EL (cell line): Measurements from ENCODE around the gene ANKRD44.

Experiments
- DNase-seq: peaks from one replicate; pipeline ENCODE4 v3.0.0-alpha.2; 2016

Gene ANKRD44

GRCh38 chr2:197137826-197138477 lies 172.6 kb downstream of the ANKRD44 start:
- peak; percentile 26 for DNase-seq

DNA sequence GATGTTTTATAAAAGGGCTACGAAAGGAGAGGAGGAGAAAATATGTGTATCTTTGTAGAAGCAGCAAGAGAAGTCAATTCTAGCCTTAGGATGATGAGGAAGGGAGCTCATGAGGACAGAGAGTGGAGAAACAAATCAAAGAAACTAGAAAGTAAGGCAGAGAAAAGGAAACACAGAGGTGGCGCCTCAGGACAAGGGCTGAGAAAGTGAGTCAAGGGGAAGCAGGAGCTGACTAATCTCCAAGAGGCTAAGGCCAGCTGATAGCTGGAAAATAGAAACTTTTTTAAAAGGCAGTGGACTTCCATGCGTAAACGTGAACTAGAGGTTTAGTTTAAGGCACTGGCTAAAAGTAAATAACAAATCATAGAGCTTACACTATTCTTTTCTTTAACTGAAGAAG lies 173.3 kb downstream of the ANKRD44 start:
- DNase-seq: peak; percentile 64

DNA sequence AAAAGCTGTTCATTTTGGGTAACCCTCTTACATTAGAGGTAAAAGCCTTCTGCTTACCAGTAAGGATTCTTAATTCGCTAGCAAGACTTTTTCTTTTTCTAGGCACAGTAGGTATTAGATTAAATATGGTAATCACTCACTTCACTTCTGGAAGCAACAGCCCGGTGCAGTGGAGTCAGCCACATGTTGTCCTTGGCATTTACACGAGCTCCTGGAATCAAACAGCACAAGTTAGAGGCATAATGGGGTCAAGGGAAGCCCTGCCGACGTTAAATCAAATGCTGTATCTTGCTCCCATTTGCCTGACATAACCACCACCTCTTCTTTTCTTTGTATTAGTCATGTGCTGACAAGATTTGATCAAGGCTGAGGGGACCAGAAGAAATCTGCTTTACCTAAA lies 174.1 kb downstream of the ANKRD44 start:
- DNase-seq: no peak

GRCh38 chr2:197135806-197136205 lies 174.8 kb downstream of the ANKRD44 start:
- DNase-seq: no peak

DNA sequence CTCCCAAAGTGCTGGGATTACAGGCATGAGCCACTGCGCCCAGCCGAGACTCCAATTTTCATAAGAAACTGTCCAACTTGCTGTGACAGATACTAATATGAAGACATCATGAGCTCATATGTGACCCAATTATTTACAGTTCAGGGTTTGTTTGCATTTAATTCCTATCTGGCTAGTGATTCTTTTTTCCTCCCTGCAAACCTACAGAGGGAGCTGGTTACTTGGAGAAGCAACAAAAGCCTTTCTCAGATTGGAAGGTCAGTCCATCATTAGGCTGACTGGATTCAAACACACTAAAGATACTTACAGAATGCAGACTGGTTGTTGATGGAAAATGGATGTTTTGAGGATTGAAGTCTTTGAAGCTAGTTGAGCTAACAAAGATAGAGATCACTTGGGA lies 176.4 kb downstream of the ANKRD44 start:
- DNase-seq: no peak

GRCh38 chr2:197131558-197131855 lies 179.1 kb downstream of the ANKRD44 start:
- DNase-seq: no peak

- no peak for DNase-seq
Measured at GRCh38 chr2:197130318-197130717, 180.3 kb downstream of the ANKRD44 start.

DNA sequence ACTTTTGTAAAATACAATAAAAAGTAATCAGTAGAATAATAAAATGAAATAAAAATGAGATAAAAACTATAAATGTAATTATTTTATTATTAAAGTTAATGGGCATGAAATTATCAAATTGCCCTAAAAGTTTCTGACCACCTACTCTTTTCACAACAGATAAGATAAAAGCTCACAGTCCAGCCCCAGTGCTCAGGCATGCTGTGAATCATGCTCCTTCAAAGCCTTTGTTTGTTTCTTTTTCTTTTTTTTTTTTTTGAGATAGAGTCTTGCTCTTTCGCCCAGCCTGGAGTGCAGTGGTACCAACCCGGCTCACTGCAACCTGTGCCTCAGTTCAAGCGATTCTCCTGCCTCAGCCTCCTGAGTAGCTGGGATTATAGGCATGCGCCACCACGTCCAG lies 181.7 kb downstream of the ANKRD44 start:
- DNase-seq: peak; percentile 11

GRCh38 chr2:197128126-197128525 lies 182.5 kb downstream of the ANKRD44 start:
- no peak for DNase-seq

GRCh38 chr2:197126630-197127352 lies 183.8 kb downstream of the ANKRD44 start:
- DNase-seq: no peak

DNA sequence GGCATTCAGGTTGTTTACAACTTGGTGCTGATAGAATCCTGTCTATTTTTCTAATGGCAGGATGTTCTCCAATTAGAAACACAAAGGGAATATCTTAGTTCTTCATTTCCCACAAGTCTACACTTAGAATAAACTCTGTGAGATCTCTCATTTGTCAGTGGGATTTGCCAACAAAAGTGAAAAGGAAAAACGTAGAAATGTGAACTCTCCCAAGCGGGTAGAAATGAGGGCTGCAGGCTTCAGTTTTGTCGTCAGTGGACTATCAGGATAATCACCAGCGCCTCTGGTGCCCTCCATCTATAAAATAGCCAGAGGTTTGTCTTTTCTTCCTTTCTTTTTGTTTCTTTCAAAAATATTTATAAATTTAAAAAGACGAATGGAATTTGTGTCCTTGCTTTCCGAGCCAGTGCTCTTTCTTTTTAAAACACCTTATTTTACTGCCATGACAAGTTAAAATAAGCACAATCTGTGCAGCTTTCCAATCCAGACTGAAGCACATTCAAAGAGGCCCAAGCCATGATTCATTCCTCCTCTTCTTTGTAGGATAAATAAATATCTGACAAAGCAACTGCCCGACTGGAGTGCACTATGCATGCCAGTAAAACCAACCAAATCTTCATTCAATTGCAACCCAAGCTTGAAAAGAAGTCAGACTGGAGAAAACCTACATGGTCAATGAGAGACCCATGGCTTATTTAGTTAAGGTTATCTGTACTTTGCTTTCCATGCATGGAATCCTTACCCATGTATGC lies 185.8 kb downstream of the ANKRD44 start:
- DNase-seq: peak; percentile 41

DNA sequence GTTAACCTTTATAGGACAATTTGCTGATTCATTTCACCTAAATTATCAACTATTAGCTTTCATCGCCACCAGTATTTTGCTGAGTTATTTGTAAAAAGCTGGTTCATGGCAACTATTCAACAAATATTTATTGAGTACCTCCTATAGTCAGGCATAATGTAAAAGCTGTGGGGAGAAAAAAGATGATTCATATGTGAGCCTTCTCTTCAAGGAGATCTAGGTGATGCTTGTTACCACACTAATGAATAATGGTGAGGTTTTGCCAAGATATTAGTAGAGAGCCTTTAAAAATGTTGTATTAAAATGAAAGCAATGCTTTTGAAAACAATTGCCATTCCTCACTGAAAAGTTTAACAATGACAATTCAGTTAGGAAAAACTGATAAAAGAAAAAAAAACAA lies 187.8 kb downstream of the ANKRD44 start:
- no peak for DNase-seq

GRCh38 chr2:197121756-197122385 lies 188.7 kb downstream of the ANKRD44 start:
- no peak for DNase-seq

DNA sequence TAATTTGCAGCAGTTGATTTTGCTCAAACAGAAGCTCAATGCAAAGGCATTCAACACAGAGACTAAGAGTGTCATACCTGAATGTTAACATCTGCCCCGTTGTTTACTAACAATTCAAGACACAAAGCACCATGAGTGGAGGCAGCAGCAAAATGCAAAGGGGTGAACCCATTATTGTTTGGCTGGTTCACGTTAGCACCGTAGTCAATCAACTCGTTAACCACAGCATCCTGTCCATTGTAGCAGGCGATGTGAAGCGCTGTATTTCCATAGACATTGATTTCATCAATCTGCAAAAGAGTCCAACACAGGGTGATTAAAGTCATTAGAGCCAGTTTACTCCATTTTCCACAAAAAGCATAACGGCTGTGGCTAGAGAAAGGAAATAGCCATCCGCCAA lies 189.3 kb downstream of the ANKRD44 start:
- no peak for DNase-seq

GRCh38 chr2:197116306-197116879 lies 194.2 kb downstream of the ANKRD44 start:
- DNase-seq: no peak

DNA sequence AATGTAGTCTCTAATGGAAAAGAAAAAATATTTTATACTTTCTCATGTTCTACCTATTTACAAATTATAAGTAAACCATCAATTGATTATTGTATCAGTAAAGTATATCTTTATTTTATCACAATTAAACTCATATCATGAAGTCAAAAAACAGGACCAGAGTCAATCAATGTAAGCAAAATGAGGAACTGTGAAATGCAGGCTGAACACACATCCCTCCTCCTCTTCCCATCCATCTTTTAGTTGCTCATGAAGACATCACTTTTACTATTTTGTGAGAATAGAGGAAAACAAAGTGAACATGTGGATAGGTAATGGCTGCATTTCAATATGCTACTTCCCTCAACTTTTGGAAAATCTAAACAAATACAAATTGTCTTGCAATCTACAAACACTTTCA lies 195.3 kb downstream of the ANKRD44 start:
- DNase-seq: no peak

DNA sequence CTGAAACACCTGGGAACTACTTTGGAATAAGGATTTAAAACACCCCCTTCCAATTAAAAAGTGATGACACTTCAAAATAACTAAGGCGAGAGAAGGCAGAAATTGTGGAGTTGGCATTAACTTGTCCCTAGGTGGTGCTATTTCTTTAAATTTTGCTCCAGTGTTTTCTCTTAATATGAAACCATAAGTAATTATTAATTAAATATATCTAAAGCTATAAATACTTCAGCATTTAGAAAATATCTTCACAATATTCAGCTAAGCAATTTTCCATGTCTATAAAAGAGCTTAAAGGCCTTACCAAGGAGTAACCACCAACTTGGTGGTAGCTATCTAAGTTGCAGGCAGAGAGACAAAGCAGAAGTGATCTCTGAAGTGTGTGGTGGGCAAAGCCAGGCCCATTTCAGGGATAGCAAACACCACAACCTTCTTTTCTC lies 197.3 kb downstream of the ANKRD44 start:
- DNase-seq: peak; percentile 31

DNA sequence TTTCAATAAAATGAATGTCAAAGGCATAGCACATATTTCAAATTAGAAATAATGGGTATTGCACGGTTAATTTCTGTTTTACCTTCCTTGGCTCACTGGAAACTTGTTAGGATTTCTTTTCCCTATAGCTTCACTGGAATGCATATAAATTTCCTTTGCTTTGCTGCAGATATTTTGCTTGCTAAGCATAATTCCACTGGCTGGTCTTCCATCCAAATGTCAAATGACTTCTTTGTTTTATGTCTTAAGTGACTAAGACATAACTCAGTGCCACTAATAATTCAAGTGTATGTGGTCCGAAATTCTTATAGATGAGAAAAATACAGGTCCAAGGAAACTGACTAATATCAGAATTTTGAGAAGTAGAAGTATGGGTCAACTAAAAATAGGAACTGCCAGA lies 201.3 kb downstream of the ANKRD44 start:
- no peak for DNase-seq

- DNase-seq: peak; percentile 93
Measured at GRCh38 chr2:197108758-197109157, 201.8 kb downstream of the ANKRD44 start.

DNA sequence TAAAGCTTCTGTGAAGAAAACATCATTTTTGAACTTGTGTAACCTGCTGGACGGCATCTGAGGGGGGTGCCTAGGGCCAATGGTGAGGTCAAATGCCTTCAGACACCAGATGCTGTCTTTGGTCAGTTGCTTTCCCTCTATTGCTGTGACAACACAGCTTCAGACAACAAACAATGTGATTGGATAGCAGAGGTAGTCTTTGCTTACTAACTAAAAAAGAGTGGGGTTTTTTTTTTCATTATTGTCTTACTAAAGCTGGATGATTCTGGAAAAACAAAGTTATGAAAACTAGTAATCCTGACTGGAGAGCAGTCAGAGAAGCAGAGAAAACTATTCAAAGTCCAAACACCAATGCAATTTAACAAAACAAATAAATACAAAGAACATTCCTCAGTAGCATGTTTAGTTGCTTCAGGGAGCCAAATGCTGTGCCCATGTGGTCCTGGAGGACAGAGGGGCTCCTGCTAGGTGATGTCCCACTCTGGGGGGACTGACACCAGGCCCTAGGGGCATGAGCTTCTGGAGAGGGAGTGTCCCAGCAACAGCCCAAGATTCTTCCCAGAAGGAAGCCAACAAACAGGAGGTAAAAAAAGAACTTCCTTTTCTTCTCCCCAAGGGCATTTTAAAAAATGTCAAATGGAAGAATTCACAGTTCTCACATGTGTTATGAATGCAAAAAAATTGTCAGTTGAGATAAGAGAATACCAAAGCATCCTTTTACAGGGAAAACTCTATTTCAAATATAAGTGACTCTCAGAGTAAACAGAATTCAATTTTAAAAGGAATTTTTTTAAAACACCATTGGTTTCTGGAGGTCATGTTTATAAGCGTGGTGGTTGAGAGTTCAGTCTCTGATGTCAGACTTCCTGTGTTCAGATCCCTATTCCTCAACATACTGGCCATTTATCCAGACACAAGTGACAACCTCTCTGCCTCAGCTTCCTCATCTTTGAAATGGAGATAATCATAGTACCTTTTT lies 203.0 kb downstream of the ANKRD44 start:
- peak; percentile 62 for DNase-seq

DNA sequence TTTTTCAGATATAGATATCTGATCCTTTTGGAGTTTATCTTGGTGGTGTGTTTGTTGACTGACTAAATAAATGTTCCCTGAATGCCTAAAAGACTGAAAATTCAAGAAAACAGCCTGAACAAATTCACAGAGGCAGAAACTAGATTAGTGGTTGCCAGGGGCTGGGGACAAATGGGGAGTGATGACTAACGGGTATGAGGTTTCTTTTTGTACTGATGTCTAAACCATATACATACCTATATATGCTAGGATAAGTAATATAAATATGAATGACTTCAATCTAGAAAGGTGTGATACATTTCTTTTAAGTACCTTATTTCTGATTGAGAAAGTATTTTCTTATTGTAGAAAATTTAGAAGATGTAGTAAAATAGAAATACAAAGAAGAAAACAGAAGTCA lies 207.2 kb downstream of the ANKRD44 start:
- no peak for DNase-seq

GRCh38 chr2:197102231-197102630 lies 208.3 kb downstream of the ANKRD44 start:
- DNase-seq: no peak
